Upper lobe of left lung (tissue), 4 donors: ENCODE results near the gene PRAME.
A peak's percentile ranks its signal among the peaks of the same experiment; 100 is the strongest.

ENCODE experiments used
- CTCF ChIP-seq, 6 experiments: fragments of 450-650 bp in 4 of 6; fragments of 200-600 bp in 2 of 6; sonication (generic) in 2 of 6; IDR thresholded peaks; one replicate each; pipeline ENCODE4 v1.5.1; 2016 to 2019; ENCODE audit warnings: antibody characterized with exemption in 6 of 6
- EP300 ChIP-seq, 4 donors: sonication (generic); formaldehyde crosslinking; IDR thresholded peaks; one replicate each; pipeline ENCODE4 v1.5.1; 2017; ENCODE audit warnings: antibody characterized with exemption in 4 of 4, control low read depth in 2 of 4
- POLR2A ChIP-seq, 4 donors: fragments of 450-650 bp; IDR thresholded peaks; one replicate each; pipeline ENCODE4 v1.5.1; 2016 to 2017; ENCODE audit warnings: antibody characterized with exemption in 4 of 4, mild to moderate bottlenecking in 2 of 4
- POLR2AphosphoS5 ChIP-seq, 2 donors: sonication (generic); formaldehyde crosslinking; IDR thresholded peaks; one replicate each; pipeline ENCODE4 v1.5.1; 2017; ENCODE audit warnings: antibody characterized with exemption in 2 of 2

- TF ChIP-seq CTCF (IDR thresholded peaks at IDR 0.05) = peak; percentile 1 to 60 (median 36)
- TF ChIP-seq POLR2AphosphoS5 (IDR thresholded peaks at IDR 0.05) = no peak
- TF ChIP-seq POLR2A (IDR thresholded peaks at IDR 0.05) = no peak
- no peak for TF ChIP-seq EP300 (IDR thresholded peaks at IDR 0.05)
Observed at GRCh38 chr22:22508274-22509176, 50.5 kb downstream of the PRAME start, which contains the start of gene ZNF280B.
